Measurements from ENCODE around the gene ANKRD13B.
A peak's percentile ranks its signal among the peaks of the same experiment; 100 is the strongest.
"Not testable (repeated sequence)": the region's sequence is repeated elsewhere in the genome, so short reads cannot be mapped to it uniquely, and the experiment has no call there.

ANKRD13B gene

GRCh38 chr17:29592850-29593551 is at the start of gene ANKRD13B:
ANKRD13B (plus strand) TSS chr17:29593132; CDS start chr17:29593622, 490 bp downstream.
- DNase-seq (ENCODE audit: low spot score) = peak; percentile 64

- DNase-seq (ENCODE audit: low spot score) = no peak
Measured at GRCh38 chr17:29544066-29544465, 48.9 kb upstream of the ANKRD13B start.

- no peak for DNase-seq (ENCODE audit: low spot score)
Measured at GRCh38 chr17:29546085-29546484, 46.8 kb upstream of the ANKRD13B start.

GRCh38 chr17:29546830-29547229 is 46.1 kb upstream of the ANKRD13B start:
- DNase-seq (ENCODE audit: low spot score) = no peak

GRCh38 chr17:29549177-29549923 is 43.6 kb upstream of the ANKRD13B start:
- DNase-seq (ENCODE audit: low spot score) = no peak

GRCh38 chr17:29555840-29556239 is 37.1 kb upstream of the ANKRD13B start:
- peak; percentile 76 for DNase-seq (ENCODE audit: low spot score)

GRCh38 chr17:29557085-29557738 is 35.7 kb upstream of the ANKRD13B start:
- DNase-seq (ENCODE audit: low spot score) = no peak

- no peak for DNase-seq (ENCODE audit: low spot score)
Measured at GRCh38 chr17:29557739-29558116, 35.2 kb upstream of the ANKRD13B start.

GRCh38 chr17:29558139-29558538 is 34.8 kb upstream of the ANKRD13B start:
- DNase-seq (ENCODE audit: low spot score) = not testable (repeated sequence)

- no peak for DNase-seq (ENCODE audit: low spot score)
Measured at GRCh38 chr17:29559640-29560039, 33.3 kb upstream of the ANKRD13B start.

GRCh38 chr17:29560316-29560715 is 32.6 kb upstream of the ANKRD13B start:
- DNase-seq (ENCODE audit: low spot score) = no peak

GRCh38 chr17:29561554-29562517 is 31.1 kb upstream of the ANKRD13B start:
- DNase-seq (ENCODE audit: low spot score) = no peak

- no peak for DNase-seq (ENCODE audit: low spot score)
Measured at GRCh38 chr17:29562615-29563014, 30.3 kb upstream of the ANKRD13B start.

- no peak for DNase-seq (ENCODE audit: low spot score)
Measured at GRCh38 chr17:29563816-29564215, 29.1 kb upstream of the ANKRD13B start.

- peak; percentile 54 for DNase-seq (ENCODE audit: low spot score)
Measured at GRCh38 chr17:29565643-29566472, 27.1 kb upstream of the ANKRD13B start.

GRCh38 chr17:29566473-29567303 is 26.2 kb upstream of the ANKRD13B start, which contains the start of gene ABHD15:
ABHD15 (minus strand) TSS chr17:29567037; CDS start chr17:29566966, 71 bp downstream.
- peak; percentile 85 for DNase-seq (ENCODE audit: low spot score)

- no peak for DNase-seq (ENCODE audit: low spot score)
Measured at GRCh38 chr17:29567304-29567553, 25.7 kb upstream of the ANKRD13B start.

- peak; percentile 80 for DNase-seq (ENCODE audit: low spot score)
Measured at GRCh38 chr17:29567554-29568330, 25.2 kb upstream of the ANKRD13B start.

All from HuH-7 (cell line).